HTR-8/SVneo (cell line): ENCODE data around the gene PC.

ENCODE experiments used
- DNase-seq: peaks from one replicate; pipeline ENCODE4 v3.0.0; 2011; ENCODE audit warnings: low spot score, mixed read lengths; ENCODE audit not compliant: insufficient read length
- FAIRE-seq: peaks from 2 replicates; lab custom pipeline; 2011; peaks lifted over from hg19 to GRCh38; lab: Jason Lieb, UNC

Gene PC

DNA sequence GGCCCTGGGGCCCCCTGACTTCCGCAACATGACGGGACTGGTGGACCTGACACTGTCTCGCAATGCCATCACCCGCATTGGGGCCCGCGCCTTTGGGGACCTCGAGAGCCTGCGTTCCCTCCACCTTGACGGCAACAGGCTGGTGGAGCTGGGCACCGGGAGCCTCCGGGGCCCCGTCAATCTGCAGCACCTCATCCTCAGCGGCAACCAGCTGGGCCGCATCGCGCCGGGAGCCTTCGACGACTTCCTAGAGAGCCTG is 100.3 kb downstream of the PC start:
- no peak for DNase-seq
- FAIRE-seq: no peak

GRCh38 chr11:66857234-66857926 is 100.8 kb downstream of the PC start:
- FAIRE-seq: no peak
- peak; percentile 32 for DNase-seq

DNA sequence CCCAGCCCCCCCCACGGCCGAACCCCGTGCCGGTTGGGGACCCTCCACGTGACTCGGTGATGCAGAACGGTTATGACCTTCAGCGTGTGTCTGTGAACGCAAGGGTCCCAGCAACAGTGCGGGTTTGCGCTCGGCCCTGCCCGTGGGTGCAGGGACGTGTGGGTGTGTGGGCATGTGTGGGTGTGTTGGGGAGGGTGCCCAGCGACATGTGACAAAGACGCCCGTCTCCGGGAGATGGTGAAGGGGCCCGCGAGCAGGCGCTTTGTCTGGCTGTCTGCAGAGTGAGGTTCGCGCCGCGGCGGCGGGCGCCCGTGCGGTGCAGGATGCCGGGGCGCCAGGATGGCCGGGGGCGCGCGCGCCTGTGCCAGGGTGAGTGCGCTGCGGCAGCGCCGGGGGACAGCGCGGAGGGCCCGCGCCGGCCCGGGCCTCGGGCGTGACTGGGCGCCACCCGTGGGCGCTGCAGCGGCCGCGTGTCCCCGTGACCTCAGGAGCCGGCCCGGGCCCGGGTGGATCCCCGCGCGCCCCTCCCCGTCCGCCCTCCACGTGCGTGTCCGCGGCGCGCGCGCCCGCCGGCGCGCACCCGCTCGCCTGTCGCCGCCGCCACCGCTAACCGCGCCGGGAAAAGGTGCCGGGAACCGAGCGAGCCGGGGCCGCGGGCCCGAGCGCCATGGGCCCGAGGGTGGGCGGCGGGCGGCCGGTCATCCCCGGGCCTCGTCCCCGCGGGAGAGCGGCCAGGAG is 101.5 kb downstream of the PC start, which contains the start of gene LRFN4:
LRFN4 (plus strand) TSS at position 569 of the 738 bp plus-strand sequence. CDS start 681 bp downstream, outside the sequence.
- FAIRE-seq (no peak), DNase-seq (peak; percentile 50)

DNA sequence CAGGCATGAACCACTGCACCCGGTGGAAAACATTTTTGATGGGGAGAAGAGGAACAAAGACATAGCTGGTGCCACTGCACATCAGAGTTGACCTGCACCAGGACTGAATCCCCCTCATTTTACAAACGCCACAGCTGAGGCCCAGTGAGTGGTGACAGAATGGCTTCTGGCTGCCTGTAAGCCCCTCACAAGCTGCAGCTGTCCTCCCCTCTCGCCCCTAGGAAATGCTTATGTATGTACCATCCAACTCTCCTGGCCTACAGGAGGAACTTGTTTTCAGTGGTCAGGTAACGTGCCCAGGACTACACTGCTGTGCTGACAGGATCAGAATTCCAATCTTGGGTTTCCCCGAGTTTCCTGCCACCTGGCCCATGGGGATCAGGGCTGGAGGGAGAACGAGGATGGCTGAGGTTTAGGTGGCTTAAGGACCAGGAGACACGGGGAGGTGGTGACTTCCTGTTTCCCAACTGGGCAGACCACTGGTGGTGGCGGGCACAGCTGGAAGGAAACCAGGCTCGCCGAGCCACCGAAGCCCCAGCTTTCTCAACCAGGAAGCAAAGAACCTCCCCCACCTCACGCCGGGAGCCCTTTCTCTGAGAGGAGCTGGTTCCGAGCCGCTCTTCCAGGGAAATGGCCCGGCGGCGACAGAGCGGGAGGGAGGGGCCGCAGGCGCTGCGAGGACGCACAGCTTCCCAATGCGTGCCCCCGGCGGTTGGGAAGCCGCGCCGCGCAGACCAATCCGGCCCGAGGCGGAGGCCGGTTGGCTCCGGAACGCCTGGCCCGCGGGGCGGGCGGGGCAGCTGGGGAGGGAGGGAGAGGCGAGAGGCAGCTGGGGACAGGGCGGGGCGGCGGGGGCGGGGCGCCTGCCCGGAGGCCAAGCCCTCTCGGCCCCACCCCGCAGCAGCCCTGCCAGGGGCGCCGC is 102.3 kb downstream of the PC start:
- FAIRE-seq: peak; percentile 96
- DNase-seq: peak; percentile 94

DNA sequence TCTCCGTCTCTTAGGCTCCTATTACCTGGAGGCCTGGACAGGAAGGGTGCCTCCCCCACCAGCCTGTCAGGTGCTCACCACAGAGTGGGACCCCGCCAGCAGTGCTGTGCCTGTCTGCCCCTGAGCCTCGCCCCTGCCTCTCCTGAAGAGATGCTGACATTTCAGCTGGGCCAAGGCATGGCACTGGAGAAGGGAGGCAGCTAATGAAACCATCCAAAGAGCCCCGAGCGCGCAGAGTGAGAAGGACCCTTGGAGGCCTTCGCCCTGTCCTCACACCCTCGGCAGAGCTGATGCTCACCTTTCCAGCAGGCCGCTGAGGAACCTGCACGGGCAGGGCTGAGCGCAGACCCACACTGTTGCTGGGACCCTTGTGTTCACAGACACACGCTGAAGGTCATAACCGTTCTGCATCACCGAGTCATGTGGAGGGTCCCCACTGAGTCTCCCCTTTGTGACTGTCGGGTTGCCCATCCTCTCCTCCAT is 103.4 kb downstream of the PC start:
- DNase-seq (no peak), FAIRE-seq (no peak)

DNA sequence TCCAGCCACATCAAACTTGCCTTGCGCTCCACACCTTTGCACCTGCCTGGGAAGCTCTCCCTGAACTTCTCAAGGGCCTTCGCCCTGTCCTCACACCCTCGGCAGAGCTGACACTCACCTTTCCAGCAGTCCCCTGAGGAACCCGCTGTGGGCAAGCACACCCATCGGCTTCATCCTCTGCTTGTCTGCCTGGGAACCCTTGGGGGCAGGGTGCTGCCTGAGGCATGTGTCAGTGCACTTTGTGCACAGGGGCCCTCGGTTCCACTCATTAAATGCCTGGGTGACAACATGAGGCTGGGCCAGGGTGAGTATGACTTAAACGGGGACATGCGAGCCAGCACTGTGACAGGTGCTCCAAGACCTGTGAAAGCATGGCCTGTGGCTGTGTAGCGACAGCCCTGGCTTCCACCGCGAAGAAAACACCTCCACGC is 103.9 kb downstream of the PC start:
- FAIRE-seq (no peak), DNase-seq (no peak)

DNA sequence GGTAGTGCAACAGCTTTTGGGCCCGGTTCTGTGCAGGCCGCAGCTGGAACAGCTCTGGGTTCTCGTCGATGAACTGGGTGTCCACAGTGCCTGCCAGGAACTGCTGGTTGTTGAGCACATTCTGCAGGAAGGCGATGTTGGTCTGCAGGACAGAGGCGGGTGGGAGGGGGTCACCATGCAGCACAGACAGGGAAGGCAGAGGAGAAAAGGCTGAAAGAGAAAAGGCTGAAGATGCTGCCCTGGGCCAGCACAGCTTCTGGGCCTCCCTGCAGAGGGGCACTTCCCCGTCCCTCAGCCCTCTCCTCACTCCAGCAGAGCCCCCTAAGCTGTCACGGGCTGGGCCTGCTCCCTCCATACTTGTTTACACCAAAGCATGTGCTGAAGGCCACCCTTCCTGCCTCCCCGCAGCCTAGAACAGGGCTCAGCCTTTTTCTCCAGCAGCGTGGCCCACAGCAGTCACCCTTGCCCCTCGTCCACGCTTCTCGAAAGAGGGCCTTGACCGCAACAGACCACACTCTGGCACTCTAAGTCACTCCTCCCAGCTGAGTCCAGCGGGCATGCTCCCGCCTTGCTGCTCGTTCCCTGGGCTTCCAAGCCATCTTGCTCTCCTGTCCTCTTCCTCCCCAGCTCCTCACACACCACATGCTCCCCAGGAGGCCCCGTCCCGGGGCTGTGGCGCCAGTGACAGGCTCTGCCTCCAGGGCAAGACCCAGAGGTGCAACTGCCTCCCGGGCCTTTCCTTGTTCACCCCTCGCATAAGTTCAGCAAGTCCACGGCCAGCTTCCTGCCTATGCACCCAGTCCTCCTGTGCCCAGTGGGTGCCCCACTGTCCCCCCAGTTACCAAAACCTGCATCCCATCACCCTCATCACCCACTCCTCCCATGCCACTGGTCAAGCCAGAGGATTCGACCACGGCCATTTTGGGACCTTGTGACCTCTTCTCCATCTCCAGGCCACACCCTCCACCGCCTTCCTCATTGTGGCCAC is 104.6 kb downstream of the PC start:
- DNase-seq: no peak
- FAIRE-seq: no peak

GRCh38 chr11:66852466-66853241 is 105.5 kb downstream of the PC start:
- no peak for DNase-seq
- no peak for FAIRE-seq

GRCh38 chr11:66851698-66852465 is 106.3 kb downstream of the PC start:
- no peak for FAIRE-seq
- no peak for DNase-seq

- FAIRE-seq (no peak), DNase-seq (no peak)
Observed at GRCh38 chr11:66851239-66851596, 107.0 kb downstream of the PC start.

GRCh38 chr11:66850588-66851238 is 107.5 kb downstream of the PC start:
- DNase-seq (no peak), FAIRE-seq (no peak)

- DNase-seq (no peak), FAIRE-seq (no peak)
Observed at GRCh38 chr11:66850235-66850587, 108.0 kb downstream of the PC start.

DNA sequence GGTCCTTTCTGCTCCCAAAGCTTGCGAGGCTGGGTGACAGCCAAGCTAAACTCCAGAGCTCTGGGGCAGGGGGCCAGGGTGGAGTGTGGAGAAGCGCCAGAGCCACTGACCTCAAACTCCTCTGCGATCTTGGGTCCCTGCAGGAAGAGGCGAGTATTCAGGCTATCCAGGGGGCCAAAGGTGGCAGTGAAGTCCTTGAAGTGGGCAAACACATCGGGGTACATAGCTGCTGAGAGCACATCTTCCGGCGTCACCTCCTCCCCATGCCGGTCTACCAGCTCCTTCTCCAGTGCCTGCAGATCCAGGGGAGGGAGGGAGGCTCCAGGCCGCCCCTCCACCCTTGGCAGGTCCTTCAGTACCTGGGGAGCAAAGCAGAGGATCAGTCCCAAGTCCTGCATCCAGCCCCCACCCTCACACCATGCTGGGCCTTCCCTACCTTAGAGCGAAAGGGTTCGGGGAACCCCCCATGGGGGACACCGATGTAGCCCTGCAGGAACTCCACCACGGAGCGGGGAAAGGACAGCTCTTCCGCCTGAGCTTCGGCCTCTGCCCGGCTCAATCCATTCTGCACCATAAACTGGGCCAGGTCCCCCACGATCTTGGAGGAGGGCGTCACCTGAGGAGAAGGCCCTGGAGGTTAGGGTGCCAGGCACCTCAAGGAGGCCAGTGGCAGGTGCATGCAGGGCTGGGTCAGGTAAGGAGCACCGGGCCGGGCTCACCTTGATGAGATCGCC is 108.5 kb downstream of the PC start:
- DNase-seq (no peak), FAIRE-seq (no peak)

DNA sequence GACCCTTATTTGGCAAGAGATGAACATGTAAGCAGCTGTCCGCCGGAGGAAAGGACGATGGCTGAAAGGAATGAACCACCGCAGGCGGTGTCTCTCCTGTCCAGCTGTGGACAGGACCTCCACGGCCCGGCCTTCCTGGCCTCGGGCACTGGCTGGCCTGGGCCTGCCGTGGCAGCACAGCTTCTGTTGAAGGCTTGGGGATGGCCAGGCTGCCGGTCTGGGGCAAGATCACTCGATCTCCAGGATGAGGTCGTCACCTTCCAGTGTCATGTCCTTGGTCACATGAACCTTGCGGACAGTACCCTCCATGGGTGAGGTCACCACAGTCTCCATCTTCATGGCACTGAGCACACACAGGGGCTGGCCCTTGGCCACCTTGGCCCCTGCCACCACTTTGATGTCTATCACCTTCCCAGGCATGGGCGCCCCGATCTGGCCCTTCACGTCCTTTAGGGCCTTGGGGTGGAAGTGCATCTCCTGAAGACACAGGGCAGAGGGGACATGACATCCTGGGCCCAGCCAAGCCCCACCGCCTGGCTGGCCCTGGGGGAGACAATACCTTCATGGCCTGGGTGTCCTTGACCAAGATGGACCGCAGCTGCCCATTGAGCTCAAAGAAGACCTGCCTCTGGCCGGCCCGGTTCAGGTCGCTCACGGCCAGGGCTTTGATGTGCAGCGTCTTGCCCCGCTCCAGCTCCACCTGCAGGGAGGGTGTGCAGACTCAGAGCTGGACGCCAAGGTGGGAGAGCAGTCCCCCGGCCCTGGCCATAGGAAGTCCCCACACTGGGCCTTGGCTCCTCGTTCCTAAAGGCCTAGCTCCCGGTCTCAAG is 109.3 kb downstream of the PC start:
- FAIRE-seq (no peak), DNase-seq (no peak)

DNA sequence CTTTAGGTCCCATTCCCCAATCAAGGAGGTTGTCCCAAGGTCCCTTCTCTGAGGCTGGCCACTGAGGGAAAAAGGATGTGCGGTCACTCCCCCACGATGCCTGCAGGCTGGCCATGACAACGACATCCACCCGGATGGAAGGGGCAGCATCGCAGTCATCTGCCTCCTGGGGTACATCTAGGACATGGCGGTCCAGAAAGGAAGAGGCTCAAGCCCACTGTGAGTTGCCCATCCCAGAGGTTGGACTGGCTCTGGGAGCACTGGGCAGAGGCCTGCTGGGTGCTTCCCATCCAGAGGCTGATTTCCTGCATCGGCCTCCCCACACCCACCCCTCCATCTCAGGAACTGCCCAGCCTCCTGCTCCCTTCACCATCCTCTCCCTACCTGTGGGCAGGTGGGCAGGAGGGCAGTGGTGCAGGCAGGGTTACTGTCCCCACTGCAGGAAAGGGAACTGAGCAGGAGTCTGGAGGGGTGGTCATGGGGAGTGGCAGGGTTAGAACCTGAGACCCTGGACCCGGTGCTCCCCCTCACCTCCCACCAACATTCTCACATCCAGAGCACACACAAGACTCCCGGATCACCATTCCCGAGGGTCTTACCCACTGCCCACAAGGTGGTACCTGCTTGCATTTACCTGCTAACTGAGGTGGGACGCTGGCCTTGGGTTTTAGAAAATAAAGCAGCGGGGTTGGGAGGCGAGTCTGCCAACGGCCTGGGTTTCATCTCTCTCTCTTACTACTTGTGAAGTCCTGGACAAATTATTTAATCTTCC is 110.5 kb downstream of the PC start:
- FAIRE-seq (no peak), DNase-seq (no peak)

DNA sequence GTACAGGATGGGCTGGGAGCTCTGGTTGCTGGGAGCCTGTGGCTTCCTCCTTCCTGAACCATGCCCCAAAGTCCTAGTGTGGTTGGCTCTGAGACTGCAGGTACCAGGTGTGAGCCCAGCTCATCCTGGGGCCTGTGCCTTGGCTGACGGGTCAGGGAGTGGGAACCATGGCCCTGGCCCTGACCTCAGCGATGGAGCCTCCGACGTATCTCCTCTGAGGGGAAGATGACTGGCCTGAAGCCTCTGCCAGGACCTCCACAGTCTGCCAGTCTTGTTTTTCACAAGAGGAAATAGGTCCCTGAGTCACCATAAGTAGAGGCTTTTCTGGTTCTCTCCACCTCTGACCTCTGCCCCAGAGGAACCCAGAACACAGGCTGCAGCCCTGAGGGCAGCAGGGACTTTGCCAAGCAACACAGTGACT is 111.5 kb downstream of the PC start:
- DNase-seq (no peak), FAIRE-seq (no peak)
